Heart right ventricle (tissue), 16 donors: Measurements from ENCODE around the gene CHRM5. TPM values are rescaled to one million over a fixed set of nuclear protein-coding genes. Genes with fewer than 3 reads are reported as not detected.
A peak's percentile ranks its signal among the peaks of the same experiment; 100 is the strongest.

Experiments used
- ATAC-seq, 8 donors: fragments of 200-7000 bp; cut with Tn5 transposase; one replicate each; pipeline ENCODE4 v1.9.1; 2020; ENCODE audit warnings: mild to moderate bottlenecking in 8 of 8, moderate library complexity in 8 of 8, moderate number of reproducible peaks in 1 of 8
- DNase-seq, 2 donors: peaks; one replicate each; pipeline ENCODE4 v3.0.0-alpha.2; 2020
- H3K27ac ChIP-seq, 10 donors: fragments of 200-600 bp; sonication (generic) in 2 of 10; one replicate each; pipeline versions ENCODE4 v1.5.0 to v1.8.0; 2020 to 2022; ENCODE audit warnings: mild to moderate bottlenecking in 3 of 10
- H3K27me3 ChIP-seq, 7 donors: fragments of 200-600 bp; one replicate each; pipeline ENCODE4 v1.8.0; 2021 to 2022; ENCODE audit warnings: mild to moderate bottlenecking in 2 of 7
- H3K36me3 ChIP-seq, 9 donors: fragments of 200-600 bp; sonication (generic) in 1 of 9; one replicate each; pipeline versions ENCODE4 v1.5.0 to v1.8.0; 2020 to 2022; ENCODE audit warnings: mild to moderate bottlenecking in 2 of 9
- H3K4me1 ChIP-seq, 9 donors: fragments of 200-600 bp; sonication (generic) in 1 of 9; one replicate each; pipeline versions ENCODE4 v1.5.0 to v1.8.0; 2020 to 2022; ENCODE audit warnings: mild to moderate bottlenecking in 4 of 9
- H3K4me3 ChIP-seq, 10 donors: fragments of 200-600 bp; sonication (generic) in 2 of 10; one replicate each; pipeline versions ENCODE4 v1.5.0 to v1.8.0; 2020 to 2022; ENCODE audit warnings: mild to moderate bottlenecking in 7 of 10, moderate library complexity in 2 of 10
- H3K9me3 ChIP-seq, 11 donors: fragments of 200-600 bp in 10 of 11; sonication (generic) in 2 of 11; one replicate each; pipeline versions ENCODE4 v1.5.0 to v1.8.0; 2013 to 2022; ENCODE audit warnings: mild to moderate bottlenecking in 2 of 11, control low read depth in 1 of 11, moderate library complexity in 1 of 11
- CTCF ChIP-seq, 9 donors: fragments of 200-600 bp; sonication (generic) in 2 of 9; IDR thresholded peaks; one replicate each; pipeline versions ENCODE4 v1.5.0 to v1.8.0; 2021 to 2022; ENCODE audit warnings: antibody characterized with exemption in 9 of 9, mild to moderate bottlenecking in 5 of 9, moderate library complexity in 1 of 9
- WGBS, 2 donors: extraction: QIAGEN DNeasy Blood & Tissue Kit; methylation state at CpG; one replicate each; pipeline ENCODE4 v1.1.7; 2013; ENCODE audit warnings: inconsistent platforms in 1 of 2; 5-methylcytosine and 5-hydroxymethylcytosine counted together
- intact Hi-C, 10 donors: fragments of 100-400 bp; cut with DNase I; formaldehyde crosslinking; loops; one replicate each; pipeline versions ENCODE4 v1.11.1 to v1.14.2; 2022
- polyA plus RNA-seq, 2 donors: library from polyadenylated mRNA; stranded (reverse); fragments of 200-250 nt; gene quantifications; one replicate each; pipeline ENCODE4 v1.2.3, GENCODE V29; 2013
- total RNA-seq, 10 donors: library from RNA; stranded (reverse); fragmentation: NEBNext Ultra II Directional in 3 of 10; extraction: Animal tissue kit (Norgen Biotek cat#: 25700) in 3 of 10; gene quantifications; one replicate each; pipeline versions ENCODE4 v1.2.1 to v1.2.4, GENCODE V29; 2021 to 2023
- donor health status: Arrhythmogenic right ventricular cardiomyopathy.
- donor health status: ischemic (EF 13 %, LVEDD 7.1; RV severe dilation, severe dysfunction).
- donor health status: healthy with polysubstance abuse.
- donor health status: DM: no; HTN: yes; CAD: no.
- donor health status: DM: no; HTN: no; CAD: no.
- donor health status: ischemic (EF 25% LVEDD 6.9; RV normal size, moderate dysfunction).
- donor health status: ischemic (EF 25% LVEDD 5.7; RV mildly dilated, moderate dysfunction).
- donor health status: healthy.
- donor health status: DM: yes; HTN: yes; CAD: no.
- donor health status: Ischemic cardiomyopathy.
- donor health status: ischemic (EF 35%, LVEDD 5.7; RV mildly dilated, moderate dysfunction).
- donor health status: nonischemic (EF 11% LVEDD 7.7; RV severe dilation, severe dysfunction).
- donor health status: DM: yes; HTN: yes; CAD: no.
- donor health status: PGD.
- donor health status: ischemic (EF 29% LVEDD 5.4; RV normal size, mild dysfunction).
- donor health status: nonischemic (EF 23%, LVEDD 6.1; RV moderate dilation, normal function).

Gene CHRM5
- total and polyA plus RNA-seq, 12 donors: not detected

- no peak overlapping the region for H3K27ac ChIP-seq
- peaks cover 0 to 10% (median 0%) of the 10 kb centered on the region in 9 donors for H3K36me3 ChIP-seq
- 90 to 93% methylated on average over 4 of the region's 4 CpGs for WGBS, 2 donors
- intact Hi-C loops: no loop called here
- DNase-seq: no peak
- H3K9me3 ChIP-seq: peaks cover 0 to 6% (median 0%) of the 10 kb centered on the region in 11 donors
- no peaks in the 10 kb centered on the region for H3K4me1 ChIP-seq
- H3K27me3 ChIP-seq: no peaks in the 10 kb centered on the region
- no peak for ATAC-seq
- no peak overlapping the region for H3K4me3 ChIP-seq
- TF ChIP-seq CTCF (IDR thresholded peaks at IDR 0.05): no peak
These were observed 108.5 kb downstream of the CHRM5 start for GRCh38 chr15:34076785-34077184.

GRCh38 chr15:34078900-34079299 is 110.6 kb downstream of the CHRM5 start:
- Histone ChIP-seq H3K4me3 (no peak overlapping the region), H3K4me1 (no peaks in the 10 kb centered on the region), H3K36me3 (peaks cover 0 to 30% (median 5%) of the 10 kb centered on the region in 9 donors), H3K27ac (no peak overlapping the region), H3K9me3 (peaks cover 0 to 6% (median 0%) of the 10 kb centered on the region in 11 donors), H3K27me3 (no peaks in the 10 kb centered on the region)
- no peak for TF ChIP-seq CTCF (IDR thresholded peaks at IDR 0.05)
- DNase-seq: no peak
- intact Hi-C loops: no loop called here
- no peak for ATAC-seq
- 88 to 91% methylated on average over 3 of the region's 3 CpGs for WGBS, 2 donors

- H3K27me3 ChIP-seq: no peaks in the 10 kb centered on the region
These were observed 111.6 kb downstream of the CHRM5 start for GRCh38 chr15:34079904-34080303.

GRCh38 chr15:34084086-34084485 is 115.8 kb downstream of the CHRM5 start:
- 68 to 70% methylated on average over 7 of the region's 7 CpGs for WGBS, 2 donors
- no peaks in the 10 kb centered on the region for H3K4me1 ChIP-seq
- no peaks in the 10 kb centered on the region for H3K27me3 ChIP-seq
- TF ChIP-seq CTCF (IDR thresholded peaks at IDR 0.05): no peak
- H3K4me3 ChIP-seq: no peak overlapping the region
- peak in 1 of 8 donors; percentile 51 for ATAC-seq
- H3K36me3 ChIP-seq: peaks cover 0 to 76% (median 41%) of the 10 kb centered on the region in 9 donors
- H3K27ac ChIP-seq: no peak overlapping the region
- H3K9me3 ChIP-seq: no peaks in the 10 kb centered on the region
- intact Hi-C loops: no loop called here
- no peak for DNase-seq

More at GRCh38 chr15:34079904-34080303, 111.6 kb downstream of the CHRM5 start:
- Histone ChIP-seq H3K4me3 (no peak overlapping the region), H3K4me1 (no peaks in the 10 kb centered on the region), H3K9me3 (peaks cover 0 to 6% (median 0%) of the 10 kb centered on the region in 11 donors), H3K36me3 (peaks cover 0 to 39% (median 11%) of the 10 kb centered on the region in 9 donors), H3K27ac (no peak overlapping the region)
- WGBS, 2 donors: 84 to 90% methylated on average over 4 of the region's 4 CpGs
- ATAC-seq: no peak
- no peak for TF ChIP-seq CTCF (IDR thresholded peaks at IDR 0.05)
- no peak for DNase-seq
- intact Hi-C loops: no loop called here
